ENCODE results near the gene PCDHGA12.
A peak's percentile ranks its signal among the peaks of the same experiment; 100 is the strongest.
"Not testable (repeated sequence)": the region's sequence is repeated elsewhere in the genome, so short reads cannot be mapped to it uniquely, and the experiment has no call there.

PCDHGA12 gene

DNA sequence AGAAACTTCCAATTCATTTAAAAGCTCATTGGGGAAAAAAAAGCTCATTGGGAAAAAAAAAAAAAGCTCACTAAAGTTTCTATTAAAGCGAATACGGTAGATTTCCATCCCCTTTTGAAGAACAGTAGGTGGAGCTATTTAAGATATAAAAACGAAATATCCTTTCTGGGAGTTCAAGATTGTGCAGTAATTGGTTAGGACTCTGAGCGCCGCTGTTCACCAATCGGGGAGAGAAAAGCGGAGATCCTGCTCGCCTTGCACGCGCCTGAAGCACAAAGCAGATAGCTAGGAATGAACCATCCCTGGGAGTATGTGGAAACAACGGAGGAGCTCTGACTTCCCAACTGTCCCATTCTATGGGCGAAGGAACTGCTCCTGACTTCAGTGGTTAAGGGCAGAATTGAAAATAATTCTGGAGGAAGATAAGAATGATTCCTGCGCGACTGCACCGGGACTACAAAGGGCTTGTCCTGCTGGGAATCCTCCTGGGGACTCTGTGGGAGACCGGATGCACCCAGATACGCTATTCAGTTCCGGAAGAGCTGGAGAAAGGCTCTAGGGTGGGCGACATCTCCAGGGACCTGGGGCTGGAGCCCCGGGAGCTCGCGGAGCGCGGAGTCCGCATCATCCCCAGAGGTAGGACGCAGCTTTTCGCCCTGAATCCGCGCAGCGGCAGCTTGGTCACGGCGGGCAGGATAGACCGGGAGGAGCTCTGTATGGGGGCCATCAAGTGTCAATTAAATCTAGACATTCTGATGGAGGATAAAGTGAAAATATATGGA, at the start of gene PCDHGA12:
PCDHGA12 (plus strand) TSS at position 176 of the 782 bp plus-strand sequence; CDS start at position 429, 253 bp downstream.
- DNase-seq, result peak; percentile 7

DNA sequence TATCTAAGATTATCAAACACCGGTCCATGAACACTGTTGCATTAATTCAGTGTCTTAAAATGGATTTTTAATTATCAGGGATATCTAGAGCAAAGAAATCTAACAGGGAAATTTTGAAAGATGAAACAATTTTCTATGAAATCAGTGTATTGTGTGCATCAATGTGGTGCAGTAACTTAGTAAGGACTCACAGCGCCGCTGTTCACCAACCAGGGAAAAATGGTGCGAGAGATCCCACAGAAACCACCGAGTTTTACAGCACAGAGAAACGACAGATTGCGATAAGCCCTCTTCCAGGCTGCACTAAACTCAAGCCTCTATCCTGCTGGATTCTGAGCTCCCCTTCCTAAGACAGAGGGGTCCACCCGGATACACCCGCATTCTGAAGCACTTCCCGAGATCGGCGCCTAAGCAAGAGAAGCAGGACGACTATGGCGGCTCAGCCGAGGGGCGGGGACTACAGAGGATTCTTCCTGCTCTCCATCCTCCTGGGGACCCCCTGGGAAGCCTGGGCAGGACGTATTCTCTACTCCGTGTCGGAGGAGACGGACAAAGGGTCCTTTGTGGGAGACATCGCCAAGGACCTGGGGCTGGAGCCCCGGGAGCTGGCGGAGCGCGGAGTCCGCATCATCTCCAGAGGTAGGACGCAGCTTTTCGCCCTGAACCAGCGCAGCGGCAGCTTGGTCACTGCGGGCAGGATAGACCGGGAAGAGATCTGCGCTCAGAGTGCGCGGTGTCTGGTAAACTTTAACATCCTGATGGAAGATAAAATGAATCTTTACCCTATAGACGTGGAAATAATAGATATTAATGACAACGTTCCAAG, 47.6 kb upstream of the PCDHGA12 start, which contains the start of gene PCDHGA7:
PCDHGA7 (plus strand) TSS at position 274 of the 826 bp plus-strand sequence; CDS start at position 432, 158 bp downstream.
- no peak for DNase-seq

- DNase-seq, result no peak
Measured at GRCh38 chr5:141383345-141383744, 47.0 kb upstream of the PCDHGA12 start.

DNA sequence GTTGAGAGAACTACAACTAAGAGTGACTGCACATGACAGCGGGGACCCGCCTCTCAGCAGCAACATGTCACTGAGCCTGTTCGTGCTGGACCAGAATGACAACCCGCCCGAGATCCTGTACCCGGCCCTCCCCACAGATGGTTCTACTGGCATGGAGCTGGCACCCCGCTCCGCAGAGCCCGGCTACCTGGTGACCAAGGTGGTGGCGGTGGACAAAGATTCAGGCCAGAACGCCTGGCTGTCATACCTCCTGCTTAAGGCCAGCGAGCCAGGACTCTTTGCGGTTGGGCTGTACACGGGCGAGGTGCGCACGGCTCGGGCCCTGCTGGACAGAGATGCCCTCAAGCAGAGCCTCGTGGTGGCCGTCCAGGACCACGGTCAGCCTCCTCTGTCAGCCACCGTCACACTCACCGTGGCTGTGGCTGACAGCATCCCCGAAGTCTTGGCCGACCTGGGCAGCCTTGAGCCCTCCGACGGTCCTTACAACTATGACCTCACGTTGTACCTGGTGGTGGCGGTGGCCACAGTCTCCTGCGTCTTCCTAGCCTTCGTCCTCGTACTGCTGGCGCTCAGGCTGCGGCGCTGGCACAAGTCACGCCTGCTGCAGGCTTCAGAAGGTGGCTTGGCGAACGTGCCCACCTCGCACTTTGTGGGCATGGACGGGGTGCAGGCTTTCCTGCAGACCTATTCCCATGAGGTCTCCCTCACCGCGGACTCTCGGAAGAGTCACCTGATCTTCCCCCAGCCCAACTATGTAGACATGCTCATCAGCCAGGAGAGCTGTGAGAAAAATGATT, 45.6 kb upstream of the PCDHGA12 start:
- DNase-seq, result no peak

GRCh38 chr5:141387557-141388311, 42.6 kb upstream of the PCDHGA12 start, which contains the start of gene PCDHGB4:
Gene PCDHGB4, plus strand, starts transcription at chr5:141387698. Its CDS starts 187 bp downstream, at chr5:141387885.
- DNase-seq, result peak; percentile 38

DNA sequence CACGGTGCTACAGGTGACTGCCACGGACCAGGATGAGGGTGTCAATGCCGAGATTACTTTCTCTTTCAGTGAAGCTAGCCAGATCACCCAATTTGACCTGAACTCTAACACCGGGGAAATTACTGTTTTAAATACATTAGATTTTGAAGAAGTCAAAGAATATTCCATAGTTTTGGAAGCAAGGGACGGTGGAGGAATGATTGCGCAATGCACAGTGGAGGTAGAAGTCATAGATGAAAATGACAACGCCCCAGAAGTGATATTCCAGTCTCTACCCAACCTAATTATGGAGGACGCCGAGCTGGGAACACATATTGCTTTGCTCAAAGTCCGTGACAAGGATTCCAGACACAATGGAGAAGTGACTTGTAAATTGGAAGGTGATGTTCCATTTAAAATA, 41.6 kb upstream of the PCDHGA12 start:
- no peak for DNase-seq

GRCh38 chr5:141389153-141390042, 40.9 kb upstream of the PCDHGA12 start:
- DNase-seq, result no peak

DNA sequence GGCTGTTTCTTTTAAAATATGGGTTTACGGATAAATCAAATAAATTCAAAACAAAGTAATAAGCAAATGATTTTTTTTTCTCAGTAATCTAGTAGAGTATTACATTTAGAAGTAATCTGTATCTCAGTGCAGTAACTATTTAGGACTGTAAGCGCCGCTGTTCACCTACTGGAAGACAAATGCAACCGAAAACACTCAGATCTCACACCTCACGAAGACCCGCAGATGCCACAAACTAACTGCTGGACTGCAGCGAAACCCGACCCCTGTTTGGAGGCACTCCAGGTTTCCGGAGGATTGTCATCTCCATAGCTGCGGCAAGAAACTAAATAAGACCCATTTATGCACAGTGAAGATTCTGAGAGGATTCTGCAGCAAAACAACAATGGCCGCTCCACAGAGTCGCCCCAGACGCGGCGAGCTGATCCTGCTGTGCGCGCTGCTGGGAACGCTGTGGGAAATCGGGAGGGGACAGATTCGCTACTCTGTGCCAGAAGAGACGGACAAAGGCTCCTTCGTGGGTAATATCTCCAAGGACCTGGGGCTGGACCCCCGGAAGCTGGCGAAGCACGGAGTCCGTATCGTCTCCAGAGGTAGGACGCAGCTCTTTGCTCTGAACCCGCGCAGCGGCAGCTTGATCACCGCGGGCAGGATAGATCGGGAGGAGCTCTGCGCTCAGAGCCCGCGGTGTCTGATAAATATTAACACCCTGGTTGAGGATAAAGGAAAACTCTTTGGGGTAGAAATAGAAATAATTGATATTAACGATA, 37.7 kb upstream of the PCDHGA12 start, which contains the start of gene PCDHGA8:
PCDHGA8 (plus strand) TSS at position 205 of the 770 bp plus-strand sequence; CDS start at position 386, 181 bp downstream.
- no peak for DNase-seq

- no peak for DNase-seq
Measured at GRCh38 chr5:141393267-141393666, 37.0 kb upstream of the PCDHGA12 start.

DNA sequence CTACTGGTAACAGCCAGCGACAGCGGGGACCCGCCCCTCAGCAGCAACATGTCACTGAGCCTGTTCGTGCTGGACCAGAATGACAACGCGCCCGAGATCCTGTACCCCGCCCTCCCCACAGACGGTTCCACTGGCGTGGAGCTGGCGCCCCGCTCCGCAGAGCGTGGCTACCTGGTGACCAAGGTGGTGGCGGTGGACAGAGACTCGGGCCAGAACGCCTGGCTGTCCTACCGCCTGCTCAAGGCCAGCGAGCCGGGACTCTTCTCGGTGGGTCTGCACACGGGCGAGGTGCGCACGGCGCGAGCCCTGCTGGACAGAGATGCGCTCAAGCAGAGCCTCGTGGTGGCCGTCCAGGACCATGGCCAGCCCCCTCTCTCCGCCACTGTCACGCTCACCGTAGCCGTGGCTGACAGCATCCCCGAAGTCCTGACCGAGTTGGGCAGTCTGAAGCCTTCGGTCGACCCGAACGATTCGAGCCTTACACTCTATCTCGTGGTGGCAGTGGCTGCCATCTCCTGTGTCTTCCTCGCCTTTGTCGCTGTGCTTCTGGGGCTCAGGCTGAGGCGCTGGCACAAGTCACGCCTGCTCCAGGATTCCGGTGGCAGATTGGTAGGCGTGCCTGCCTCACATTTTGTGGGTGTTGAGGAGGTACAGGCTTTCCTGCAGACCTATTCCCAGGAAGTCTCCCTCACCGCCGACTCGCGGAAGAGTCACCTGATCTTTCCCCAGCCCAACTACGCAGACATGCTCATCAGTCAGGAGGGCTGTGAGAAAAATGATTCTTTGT, 35.7 kb upstream of the PCDHGA12 start:
- DNase-seq, result not testable (repeated sequence)

DNA sequence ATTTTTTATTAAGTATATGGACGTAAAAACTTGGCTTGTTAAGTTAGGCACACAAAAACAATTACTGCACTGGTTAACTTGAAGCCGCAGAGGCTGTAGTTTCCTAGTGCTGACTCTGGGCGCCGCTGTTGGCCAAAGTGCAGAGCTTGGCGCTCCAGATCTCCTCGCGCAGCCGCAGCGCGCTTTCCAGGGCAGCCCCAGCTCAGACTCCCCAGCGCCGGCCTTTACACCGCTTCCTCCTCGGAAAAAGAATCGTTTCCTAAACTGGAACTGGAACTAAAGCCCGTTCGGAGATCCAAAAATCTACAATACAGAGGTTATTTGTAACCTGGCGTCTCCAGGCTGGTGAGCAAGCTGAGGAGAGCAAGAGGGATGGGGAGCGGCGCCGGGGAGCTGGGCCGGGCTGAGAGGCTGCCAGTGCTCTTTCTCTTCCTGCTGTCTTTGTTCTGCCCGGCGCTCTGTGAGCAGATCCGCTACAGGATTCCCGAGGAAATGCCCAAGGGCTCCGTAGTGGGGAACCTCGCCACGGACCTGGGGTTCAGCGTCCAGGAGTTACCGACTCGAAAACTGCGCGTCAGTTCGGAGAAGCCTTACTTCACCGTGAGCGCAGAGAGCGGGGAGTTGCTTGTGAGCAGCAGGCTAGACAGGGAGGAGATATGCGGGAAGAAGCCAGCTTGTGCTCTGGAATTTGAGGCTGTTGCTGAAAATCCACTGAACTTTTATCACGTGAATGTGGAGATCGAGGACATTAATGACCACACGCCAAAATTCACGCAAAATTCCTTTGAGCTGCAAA, 32.4 kb upstream of the PCDHGA12 start, which contains the start of gene PCDHGB5:
PCDHGB5 (plus strand) TSS at position 192 of the 796 bp plus-strand sequence; CDS start at position 373, 181 bp downstream.
- peak; percentile 46 for DNase-seq

- no peak for DNase-seq
Measured at GRCh38 chr5:141398608-141399007, 31.7 kb upstream of the PCDHGA12 start.

DNA sequence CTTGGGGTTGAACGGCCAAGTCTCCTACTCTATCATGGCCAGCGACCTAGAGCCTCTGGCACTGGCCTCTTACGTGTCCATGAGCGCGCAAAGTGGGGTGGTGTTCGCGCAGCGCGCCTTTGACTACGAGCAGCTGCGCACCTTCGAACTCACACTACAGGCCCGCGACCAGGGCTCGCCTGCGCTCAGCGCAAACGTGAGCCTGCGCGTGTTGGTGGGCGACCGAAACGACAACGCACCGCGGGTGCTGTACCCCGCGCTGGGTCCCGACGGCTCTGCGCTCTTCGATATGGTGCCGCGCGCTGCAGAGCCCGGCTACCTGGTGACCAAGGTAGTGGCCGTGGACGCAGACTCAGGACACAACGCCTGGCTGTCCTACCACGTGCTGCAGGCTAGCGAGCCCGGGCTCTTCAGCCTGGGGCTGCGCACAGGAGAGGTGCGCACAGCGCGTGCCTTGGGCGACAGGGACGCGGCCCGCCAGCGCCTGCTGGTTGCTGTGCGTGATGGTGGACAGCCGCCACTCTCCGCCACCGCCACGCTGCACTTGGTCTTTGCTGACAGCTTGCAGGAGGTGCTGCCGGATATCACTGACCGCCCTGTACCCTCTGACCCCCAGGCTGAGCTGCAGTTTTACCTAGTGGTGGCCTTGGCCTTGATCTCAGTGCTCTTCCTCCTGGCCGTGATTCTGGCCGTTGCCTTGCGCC, 30.6 kb upstream of the PCDHGA12 start:
- DNase-seq, result no peak

DNA sequence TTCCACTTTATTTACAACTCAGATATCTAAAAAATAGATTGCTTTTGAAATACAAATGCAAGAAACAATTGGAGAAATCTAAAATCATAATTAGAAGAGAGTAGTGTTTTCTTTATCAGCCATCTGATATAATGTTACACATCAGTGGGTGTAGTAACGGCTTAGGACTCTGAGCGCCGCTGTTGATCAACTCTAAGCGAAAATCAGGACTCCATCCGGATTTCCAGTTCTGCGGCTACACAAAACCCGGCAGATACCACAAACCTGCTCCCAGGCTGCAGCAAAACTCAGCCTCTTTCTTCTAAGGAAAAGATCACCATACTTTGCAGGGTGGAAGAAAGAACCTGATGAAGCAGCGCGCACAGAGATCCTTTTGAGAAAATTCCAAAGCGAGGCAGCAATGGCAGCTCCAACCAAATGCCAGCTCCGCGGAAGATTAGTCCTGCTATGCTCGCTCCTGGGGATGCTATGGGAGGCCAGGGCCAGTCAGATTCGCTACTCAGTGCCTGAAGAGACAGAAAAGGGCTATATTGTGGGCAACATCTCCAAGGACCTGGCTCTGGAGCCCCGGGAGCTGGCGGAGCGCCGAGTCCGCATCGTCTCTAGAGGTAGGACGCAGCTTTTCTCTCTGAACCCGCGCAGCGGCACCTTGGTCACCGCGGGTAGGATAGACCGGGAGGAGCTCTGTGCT, 27.6 kb upstream of the PCDHGA12 start, which contains the start of gene PCDHGA9:
PCDHGA9 (plus strand) TSS at position 226 of the 691 bp plus-strand sequence; CDS start at position 401, 175 bp downstream.
- no peak for DNase-seq

GRCh38 chr5:141403387-141403786, 26.9 kb upstream of the PCDHGA12 start:
- DNase-seq, result no peak

DNA sequence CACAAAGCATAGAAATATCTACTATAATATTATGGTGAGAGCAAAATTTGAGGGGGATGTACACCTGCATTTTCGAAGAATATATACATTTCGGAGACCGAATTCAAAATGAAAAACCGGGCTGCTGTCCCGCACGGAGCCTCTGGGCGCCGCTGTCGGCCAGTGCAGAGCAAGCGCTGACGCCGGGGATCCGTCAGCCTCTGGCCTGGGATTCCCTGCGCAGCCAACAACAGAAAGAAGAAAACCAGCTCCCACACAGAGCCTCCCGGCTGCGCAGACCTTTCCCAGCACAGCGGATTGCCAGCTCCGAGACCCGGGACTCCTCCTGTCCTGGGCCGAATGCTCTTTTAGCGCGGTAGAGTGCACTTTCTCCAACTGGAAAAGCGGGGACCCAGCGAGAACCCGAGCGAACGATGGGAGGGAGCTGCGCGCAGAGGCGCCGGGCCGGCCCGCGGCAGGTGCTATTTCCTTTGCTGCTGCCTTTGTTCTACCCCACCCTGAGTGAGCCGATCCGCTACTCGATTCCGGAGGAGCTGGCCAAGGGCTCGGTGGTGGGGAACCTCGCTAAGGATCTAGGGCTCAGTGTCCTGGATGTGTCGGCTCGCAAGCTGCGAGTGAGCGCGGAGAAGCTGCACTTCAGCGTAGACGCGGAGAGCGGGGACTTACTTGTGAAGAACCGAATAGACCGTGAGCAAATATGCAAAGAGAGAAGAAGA, 22.4 kb upstream of the PCDHGA12 start, which contains the start of gene PCDHGB6:
PCDHGB6 (plus strand) TSS at position 232 of the 716 bp plus-strand sequence; CDS start at position 414, 182 bp downstream.
- peak; percentile 40 for DNase-seq
